GM21526 (cell line): ENCODE results near the gene ZNF775.

ENCODE experiments used
- ATAC-seq: cut with Tn5 transposase; IDR thresholded peaks from one replicate; pipeline ENCODE4 v1.9.1; 2021; ENCODE audit warnings: moderate library complexity; ENCODE audit not compliant: unreplicated experiment, low FRiP score

The ZNF775 gene

DNA sequence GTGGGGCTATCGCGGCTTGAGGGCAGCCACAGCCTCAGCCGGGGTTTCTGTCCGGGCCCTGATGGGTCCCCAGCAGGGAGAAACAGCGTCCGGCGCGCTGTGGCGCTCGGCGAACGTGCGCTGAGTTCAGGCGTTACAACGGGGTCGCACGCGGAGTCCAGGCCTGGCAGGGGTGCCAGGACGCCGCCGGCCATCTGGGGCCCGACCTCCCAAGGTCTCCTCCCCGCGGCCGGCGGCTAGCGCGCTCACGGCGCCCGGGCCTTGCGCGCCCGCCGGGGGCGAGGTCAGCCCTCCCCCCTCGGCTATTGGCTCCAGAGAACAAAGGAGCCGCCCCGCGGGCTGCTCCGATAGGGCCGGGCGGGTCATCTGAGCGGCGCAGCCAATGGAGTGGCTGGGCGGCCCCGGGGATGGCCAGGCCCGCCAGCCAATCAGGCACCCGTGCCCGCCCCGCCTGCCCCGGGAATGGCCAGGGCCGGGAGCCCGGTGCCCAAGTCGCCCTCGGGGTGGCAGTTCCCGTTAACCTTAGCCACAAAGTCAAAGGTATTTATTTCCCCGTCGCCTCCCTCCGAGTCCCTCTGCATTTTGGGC, at the start of gene ZNF775:
Gene ZNF775, plus strand, starts transcription at position 478 of the 588 bp plus-strand sequence. CDS start 9,141 bp downstream, outside the sequence.
- peak; percentile 80 for ATAC-seq

DNA sequence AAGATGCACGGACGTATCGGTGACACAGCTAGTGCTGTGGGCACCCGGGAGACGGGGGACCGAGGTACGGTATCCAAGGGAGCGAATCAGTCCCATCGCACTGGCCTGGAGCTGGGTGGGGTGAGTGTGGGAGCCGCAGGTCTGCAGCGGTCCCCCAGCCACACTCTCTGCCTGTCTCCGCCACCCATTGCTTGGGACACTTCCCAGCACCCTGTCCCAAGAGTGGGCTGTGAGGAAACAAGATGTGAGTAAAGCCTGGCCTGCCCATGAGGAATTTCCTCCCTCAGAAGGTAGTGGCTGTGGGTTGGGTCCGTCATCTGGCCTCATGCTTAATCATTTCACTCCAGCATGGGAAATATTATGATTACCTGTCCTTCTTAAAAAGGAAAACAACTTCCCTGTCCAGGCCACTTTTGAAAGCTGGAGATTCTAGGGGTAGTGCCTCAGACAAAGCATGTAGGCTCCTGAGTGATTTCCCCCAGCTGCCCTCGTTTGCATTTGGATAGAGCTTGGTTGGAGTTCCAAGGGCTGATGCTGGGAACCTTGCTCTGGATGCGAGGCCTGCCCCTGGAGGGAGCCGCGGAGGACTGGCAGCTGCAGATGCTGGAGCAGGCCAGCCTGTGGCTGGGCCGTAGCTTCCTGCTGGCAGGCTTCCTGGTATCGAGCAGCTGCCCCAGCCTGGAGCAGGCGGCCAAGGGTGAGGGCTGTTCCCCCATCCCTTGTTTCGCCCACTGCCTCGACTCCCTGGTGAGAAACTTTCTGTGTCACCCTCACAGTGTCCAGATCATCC, 49.6 kb upstream of the ZNF775 start:
- no peak for ATAC-seq

DNA sequence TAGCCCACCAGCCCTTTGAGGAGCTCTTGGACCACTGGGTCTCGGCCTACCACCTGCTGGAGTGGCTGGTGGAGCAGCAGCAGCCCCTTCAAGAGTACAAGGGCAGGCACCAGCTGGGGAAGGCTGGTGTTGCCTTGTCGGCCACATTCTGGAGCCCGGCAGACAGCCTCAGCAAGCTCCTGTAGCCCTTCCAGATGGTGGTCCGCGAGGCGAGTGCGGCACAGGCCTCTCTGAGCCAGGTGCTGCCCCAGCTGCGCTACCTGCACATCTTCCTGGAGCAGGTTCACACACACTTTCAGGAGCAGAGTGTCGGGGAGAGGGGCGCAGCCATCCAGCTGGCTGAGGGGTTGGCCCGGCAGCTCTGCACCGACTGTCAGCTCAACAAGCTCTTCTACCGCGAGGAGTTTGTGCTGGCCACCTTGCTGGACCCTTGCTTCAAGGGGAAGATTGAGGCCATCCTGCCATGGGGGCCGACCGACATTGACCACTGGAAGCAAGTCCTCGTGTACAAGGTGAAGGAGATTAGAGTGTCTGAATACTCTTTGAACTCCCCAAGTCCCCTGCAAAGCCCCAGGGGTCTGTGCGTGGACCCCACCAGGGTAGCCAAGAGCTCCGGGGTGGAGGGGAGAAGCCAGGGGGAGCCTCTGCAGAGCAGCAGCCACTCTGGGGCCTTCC, 48.8 kb upstream of the ZNF775 start:
- ATAC-seq: no peak

DNA sequence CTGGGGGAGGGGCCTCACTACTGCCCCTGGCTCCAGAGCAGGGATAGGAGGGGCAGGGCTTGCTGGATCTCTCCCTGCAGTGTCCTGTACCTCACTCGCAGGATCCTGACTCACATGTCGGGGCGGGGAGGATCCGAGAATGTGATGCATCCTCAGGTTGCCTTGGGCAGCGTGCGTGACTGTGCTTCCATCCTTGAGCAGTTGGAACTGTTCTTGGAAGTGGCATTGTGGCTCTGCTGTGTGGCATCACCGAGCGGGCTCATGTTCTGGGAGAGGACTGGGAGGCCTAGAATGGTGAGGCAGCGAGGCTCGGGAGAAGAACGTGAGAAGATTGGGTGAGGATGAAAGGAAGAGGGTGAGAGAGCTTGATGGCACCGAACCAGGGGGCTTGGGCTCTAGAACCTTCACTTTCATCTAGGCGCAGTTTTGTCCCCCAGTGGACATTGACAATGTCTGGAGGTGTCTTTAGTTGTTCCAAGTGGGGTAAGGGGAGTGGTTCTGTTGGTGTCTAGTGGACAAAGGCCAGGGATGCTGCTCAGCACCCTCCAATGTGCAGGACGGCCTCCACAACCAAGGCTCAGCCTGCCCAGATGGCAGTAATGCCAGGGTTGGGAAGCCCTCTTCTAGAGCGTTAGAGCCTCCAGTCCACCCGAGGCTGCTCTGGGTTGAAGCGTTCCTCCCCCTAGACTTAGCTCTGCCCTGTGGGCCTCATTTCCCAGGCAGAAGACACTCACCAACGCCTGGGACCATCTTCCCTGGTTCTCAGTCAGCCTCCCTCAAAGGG, 46.1 kb upstream of the ZNF775 start:
- ATAC-seq: no peak

DNA sequence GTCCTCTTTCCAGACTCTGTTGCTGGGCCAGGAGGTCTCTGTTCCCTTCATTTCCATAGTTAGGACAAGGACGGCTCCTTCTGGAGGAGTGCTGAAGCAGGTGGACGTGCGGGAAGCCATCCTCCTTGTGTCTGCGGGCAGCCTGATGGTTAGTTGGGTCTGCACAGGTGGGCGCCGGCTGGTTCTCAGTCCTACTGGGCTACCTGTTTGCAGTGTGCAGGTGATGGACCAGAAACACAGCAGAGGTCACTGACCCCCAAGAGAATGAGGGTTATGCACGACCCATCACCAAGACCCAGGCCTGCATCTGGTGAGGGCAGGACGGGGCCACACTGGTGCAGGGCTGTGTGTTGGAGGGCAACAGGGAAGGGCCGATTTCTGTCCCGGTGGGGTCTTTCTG, 45.5 kb upstream of the ZNF775 start:
- ATAC-seq: no peak

DNA sequence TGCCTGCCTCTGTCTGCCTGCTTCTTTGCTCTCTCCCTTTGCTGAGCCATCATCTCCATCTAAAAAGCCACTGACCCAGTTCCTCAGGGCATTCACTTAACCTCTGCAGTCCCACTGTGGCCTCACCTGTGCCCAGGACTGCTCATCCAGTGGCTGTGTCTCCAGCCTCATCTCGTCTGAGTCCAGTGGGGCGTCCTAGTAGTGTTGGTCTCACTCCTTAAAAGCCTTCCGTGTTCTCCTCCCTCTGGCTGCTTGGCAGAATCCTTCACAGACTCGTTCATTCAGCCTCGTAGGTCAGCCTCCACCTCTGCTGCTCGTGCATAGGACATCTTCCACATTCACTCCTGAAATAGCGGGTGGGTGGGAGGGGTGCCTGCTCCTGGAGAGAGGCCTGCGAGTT, 45.0 kb upstream of the ZNF775 start:
- no peak for ATAC-seq

DNA sequence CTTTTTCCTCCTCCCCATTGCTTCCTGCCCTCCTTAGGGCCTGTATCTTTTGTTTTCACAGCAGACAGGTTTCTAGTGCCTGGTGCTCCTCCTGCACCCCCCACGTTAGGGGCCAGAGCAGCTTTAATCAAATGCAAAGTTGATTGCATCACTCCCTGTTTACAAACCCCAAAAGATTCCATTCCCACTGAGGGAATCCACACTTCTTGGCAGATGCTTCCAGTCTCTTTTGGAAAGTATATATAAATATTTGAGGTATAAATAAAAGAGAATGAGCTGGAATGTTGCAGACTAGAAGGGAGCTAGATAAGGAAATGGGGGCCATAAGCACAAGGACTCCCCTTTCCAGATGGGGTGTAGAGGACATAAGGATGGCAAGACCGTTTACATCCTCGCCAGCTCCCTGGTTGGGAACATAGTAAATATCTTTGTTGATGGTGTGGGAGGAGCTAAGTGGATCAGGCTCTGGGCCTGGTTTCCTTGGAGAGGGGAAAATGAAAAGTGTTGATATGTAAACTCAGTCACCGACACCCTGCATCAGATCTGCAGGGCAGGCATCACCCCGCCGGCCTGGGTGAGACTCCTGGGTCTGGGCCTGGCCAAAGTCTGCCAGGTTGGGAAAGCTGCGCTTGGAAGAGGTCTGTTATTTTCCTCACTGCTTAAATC, 43.9 kb upstream of the ZNF775 start:
- ATAC-seq: no peak

DNA sequence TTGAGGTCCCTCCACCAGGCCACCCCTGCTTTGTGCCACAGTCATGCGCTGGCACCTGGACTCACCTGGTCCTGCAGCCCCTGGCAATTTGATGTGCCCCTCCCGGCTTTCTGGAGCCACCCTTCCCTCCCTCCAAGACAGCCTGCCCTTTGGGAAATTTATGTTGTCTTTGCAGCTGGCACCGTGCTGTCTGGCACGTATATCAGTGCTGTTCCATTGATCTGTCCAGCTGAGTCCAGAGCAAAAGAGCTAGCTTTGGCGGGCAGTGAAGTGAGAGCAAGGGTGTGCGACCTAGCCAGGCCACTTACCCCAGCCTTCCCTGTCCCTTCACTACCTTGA, 43.4 kb upstream of the ZNF775 start:
- ATAC-seq: no peak

DNA sequence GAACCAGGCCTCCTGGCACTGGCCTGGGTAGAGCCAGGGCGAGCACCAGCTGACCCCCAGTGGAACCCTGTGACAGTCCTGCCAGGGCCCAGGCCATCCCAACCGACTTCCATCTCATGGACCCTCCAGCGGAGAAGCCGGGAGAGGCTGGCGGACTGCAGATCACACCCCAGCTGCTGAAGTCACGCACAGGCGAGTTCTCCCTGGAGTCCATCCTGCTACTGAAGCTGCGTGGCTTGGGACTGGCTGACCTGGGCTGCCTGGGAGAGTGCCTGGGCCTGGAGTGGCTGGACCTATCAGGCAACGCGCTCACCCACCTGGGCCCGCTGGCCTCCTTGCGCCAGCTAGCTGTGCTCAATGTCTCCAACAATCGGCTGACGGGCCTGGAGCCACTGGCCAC, 42.4 kb upstream of the ZNF775 start:
- ATAC-seq: no peak

DNA sequence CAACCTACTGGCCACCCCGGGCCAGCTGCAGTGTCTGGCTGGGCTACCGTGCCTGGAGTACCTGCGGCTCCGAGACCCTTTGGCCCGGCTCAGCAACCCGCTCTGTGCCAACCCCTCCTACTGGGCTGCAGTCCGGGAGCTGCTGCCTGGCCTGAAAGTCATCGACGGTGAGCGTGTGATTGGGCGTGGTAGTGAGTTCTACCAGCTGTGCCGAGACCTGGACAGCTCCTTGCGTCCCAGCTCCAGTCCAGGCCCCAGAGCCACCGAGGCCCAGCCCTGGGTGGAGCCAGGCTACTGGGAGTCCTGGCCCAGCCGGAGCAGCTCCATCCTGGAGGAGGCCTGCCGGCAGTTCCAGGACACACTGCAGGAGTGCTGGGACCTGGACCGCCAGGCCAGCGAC, 42.0 kb upstream of the ZNF775 start:
- ATAC-seq: no peak

DNA sequence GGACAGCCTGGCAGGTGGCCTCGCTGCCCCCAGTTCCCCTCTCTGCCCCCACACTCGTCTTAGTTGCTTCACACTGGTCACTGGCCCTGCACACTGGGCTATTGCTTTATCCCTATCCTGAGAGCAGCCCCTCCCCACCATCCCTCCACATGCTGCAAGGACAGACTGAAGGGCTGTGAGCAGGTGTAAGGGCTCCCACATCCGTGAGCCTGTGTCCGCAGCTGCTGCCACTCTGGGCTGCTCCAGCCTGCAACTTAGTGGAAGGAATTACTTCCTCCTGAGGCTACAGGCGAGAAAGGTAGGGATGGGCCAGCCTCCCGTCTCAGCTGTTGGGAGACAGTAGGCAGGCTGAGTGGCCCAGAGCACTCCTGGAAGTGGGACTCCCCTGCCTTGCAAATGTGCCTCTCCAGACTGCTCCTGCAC, 41.5 kb upstream of the ZNF775 start:
- no peak for ATAC-seq

DNA sequence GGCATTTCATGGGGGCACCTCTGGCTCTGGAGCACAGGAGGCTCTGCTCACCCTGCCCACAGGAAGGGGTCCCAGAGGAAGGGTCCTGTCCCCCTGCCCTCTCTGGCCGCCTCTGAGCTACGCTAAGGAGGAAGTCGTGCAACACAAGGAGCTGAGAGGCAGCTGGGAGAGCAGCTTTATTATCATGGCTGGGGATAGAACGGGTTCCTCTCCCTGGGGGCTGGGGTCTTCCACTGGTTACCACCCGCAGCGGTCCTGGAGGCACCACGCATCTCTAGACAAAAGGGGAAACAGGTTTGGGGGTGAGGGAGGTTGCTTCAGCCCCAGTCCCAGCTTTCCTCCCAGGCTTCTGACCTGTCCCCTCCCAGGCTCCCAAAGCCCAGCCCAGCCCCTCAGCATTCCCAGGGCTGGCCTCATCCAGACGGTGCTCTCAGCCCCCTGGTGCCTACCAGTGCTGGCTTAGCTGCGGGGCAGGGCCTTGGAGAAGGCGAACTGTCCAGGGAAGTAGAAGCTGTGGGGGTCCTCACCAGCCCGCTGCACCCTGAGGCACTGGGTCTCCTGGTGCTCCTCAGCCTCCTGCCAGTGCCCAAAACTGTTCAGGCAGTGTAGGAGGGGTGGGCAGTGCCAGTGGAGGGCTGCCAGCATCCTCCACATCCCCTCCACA, 40.8 kb upstream of the ZNF775 start:
- no peak for ATAC-seq

DNA sequence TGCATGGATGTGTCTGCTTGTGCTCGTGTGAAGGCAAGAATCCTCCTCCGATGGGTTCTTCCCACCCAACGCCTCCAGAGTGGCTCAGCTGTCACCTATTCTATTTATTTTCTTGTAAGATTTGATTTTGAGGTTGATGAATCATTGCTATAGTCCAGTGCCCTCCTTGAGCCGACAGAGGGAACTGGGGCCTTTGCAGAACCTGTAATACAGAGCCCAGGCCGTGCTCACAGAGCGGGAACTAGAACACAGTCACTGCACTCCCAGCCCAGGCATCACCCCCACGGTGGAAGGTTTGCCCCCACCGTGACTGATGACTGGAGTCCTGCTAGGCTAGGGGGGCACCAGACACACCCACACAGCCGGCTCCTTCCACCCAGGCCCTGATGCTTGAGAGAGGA, 39.7 kb upstream of the ZNF775 start:
- no peak for ATAC-seq

DNA sequence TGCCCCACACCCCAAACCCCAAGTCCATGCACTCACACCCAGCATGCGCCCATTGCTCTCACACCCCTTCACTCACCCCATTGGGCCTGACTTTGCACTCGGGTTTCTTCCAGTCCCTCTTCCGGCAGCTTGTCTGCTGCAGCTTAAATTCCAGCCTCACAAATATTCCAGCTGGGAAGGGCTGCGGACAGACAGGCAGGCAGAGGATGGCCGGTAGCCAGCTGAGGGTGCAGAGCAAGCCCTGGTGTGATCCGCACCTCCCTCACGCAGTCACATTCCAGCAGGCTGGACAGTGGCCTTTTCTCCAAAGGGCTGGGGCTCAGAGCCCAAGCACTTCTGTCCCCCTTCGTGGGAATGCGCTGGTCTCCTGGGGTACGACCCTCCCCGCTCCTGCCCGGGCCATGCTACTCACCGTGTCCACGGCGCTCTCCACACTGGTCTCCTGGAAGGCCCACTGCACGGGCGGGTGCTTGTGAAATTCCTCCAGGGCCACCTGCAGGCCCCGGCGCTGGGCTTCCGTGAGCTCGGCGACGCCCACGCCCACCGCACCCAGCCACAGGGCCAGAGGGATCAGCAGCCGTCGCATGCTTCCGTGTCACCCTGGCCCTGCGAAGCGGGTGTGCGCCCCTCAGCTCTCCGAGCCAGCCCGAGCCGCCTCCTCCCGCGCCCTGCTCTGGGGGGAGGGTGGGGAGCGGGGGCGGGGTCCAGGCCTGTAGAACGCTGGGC, 38.9 kb upstream of the ZNF775 start:
- ATAC-seq: no peak

DNA sequence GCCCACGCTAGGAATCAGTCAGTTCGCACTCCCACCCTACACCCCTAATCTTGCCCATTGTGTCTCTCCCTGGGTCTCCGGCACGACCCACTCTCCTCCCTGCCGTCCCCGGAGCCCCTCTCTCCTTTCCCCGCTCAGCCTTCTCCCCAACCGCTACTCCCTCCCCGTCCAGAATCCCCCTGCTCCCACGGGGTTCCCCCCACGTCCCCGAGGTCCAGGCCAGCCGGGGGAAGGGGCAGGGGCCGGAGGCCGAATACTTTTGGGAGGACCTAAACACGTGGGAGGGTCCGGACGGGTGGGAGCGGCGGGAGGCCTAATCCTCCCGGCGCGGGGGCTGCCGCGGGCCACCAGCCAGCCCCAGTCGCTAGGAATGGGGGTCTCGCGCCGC, 38.3 kb upstream of the ZNF775 start:
- no peak for ATAC-seq

DNA sequence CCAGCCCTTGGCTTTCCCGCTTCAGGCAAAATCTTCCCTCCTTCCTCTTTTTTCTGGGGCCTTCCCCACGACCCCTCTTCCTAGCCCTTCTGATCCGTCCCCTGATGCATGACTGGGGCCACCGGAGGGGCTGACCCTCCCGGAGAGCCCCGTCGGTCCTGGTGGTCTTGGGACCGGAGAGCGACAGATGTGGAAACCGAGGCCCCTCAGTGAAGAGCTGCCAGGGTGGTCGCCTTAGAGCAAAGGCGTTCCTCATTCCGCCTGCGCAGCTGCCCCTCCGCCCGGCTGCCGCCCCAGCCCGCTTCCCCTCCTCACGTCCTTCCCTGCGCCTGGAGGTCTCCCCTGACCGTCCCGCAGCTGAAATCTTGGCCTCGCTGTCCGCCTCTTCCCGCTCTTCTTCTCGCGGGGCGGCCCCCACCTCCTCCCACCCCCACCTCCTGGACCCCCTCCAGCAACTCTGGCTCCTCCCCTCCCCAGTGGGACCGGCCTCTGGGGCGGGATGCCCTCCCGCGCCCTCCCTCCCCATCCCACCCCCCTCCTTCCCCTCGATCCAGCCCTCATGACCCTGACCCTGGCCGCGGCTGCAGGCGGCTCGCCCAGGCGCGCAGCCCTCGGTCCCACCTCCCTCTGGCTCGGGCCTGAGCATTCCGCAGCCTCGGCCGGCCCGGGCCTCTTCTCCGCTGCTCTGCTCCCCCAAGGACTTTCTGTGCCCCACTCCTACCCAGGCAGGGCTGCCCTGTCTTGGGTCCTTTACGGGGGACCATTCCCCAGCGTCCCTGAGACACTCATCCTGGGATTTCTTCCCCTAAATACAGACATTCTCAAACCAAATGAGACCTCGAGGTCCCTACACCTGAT, 37.6 kb upstream of the ZNF775 start, which contains the start of gene RARRES2:
Gene RARRES2, minus strand, starts transcription at position 367 of the 858 bp plus-strand sequence. CDS start 1,020 bp downstream, outside the sequence.
- ATAC-seq: no peak

DNA sequence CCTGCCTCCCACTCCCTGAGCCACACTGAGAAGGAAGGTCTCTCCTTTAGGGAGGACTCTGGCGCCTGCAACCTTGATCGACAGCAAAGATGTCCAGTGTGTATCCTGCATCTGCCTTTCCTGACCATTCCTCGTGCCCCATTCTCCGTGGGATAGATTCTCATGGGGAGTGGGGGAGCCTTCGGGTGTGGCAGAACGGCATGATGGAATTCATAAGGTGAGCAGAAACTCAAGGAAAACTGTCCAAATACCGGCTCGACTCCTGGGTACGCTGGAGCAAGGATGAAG, 37.1 kb upstream of the ZNF775 start:
- ATAC-seq: no peak

DNA sequence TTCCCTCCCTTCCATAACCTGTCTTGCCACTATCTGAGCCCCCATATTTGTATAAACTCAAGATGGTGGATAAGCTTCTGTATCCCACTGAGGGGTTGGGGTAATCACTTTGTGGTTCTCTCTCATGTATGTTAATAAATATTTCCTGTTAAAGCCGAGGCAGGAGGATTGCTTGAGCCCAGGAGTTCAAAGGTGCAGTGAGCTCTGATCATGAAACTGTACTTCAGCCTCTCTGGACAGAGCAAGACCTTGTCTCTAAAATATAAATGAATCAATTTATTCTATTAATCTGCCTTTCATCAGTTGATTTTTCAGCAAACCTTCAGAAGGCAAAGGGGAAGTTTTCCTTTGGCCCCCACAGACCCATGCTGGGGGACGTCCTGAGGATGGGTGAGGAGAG, 35.9 kb upstream of the ZNF775 start:
- no peak for ATAC-seq

DNA sequence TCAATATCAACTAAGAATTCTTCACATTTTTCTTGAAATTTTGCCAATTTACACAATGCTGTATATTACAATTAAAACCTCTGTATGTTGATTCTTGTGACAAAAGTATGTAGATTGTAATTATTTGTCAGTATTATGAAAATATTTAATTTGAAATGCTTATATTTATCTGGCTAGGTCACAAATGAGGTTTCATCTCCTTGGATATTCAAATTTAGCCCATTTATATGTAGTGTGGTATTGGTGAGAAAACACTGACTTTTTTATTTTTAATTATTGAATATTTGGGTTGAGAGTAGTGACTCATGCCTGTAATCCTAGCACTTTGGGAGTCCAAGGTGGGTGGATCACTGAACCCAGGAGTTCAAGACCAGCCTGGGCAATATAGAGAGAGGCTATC, 34.8 kb upstream of the ZNF775 start:
- no peak for ATAC-seq
